ENCODE data around the gene SH2D3C. TPM values are rescaled to one million over a fixed set of nuclear protein-coding genes. Genes with fewer than 3 reads are reported as not detected.

Gene SH2D3C
- total and polyA plus RNA-seq, 2 of the 4 experiments (the other 2 are of a cell fraction), result under 0.01 to 0.24 TPM

DNA sequence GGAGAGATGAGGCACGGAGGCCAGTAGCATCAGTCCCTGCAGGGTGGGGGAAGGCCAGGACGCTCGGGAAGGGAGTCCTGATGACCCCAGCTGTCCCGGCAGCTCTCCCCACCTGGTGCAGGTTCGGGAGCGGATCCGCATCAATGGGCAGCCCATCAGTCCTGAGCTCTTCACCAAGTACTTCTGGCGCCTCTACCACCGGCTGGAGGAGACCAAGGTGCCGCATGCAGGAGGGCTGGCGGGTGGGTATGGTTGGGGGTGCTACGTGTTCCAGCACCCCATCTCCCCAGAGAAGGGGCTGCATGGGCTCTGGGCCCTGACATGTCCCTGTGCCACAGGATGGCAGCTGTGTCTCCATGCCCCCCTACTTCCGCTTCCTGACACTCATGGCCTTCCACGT is 28.4 kb upstream of the SH2D3C start:
- no peak overlapping the region for H4K5ac ChIP-seq (ENCODE audit: low read depth, low read length)
- H3K4me2 ChIP-seq (ENCODE audit: low read depth, low read length), result no peak overlapping the region
- BruUV-seq (replicated peaks), result no TSS peak
- H4K91ac ChIP-seq (ENCODE audit: insufficient read depth, low read depth, low read length), result no peak overlapping the region
- peaks cover 11% of the 10 kb centered on the region; the same call in 1 of the 2 replicates for H3K9me1 ChIP-seq (ENCODE audit: insufficient read depth, low read length)
- CTCF ChIA-PET, result no interaction called here
- POLR2A ChIA-PET (ENCODE audit: unreplicated experiment), result no interaction called here
- WGBS, 2 experiments (ENCODE audit: extremely low coverage in 2 of 2, insufficient read length in 1 of 2), result 100% methylated on average over 6 of the region's 14 CpGs; no CpG with 5 or more reads in 1 of the 2 experiments
- peaks cover 36 to 65% of the 10 kb centered on the region in 2 experiments for H3K79me1 ChIP-seq (ENCODE audit: low read depth in 1 of 2, low read length in 2 of 2)
- H2AK5ac ChIP-seq (ENCODE audit: low read depth, low read length), result no peak overlapping the region
- H3K56ac ChIP-seq (ENCODE audit: extremely low read depth, insufficient read depth, low read length), result no peak overlapping the region
- H4K20me1 ChIP-seq (ENCODE audit: insufficient read depth, low read length), result peaks cover 8% of the 10 kb centered on the region
- no peak overlapping the region for H4K8ac ChIP-seq (ENCODE audit: low read depth in 2 of 2, low read length in 2 of 2)
- no peak overlapping the region for H2BK15ac ChIP-seq (ENCODE audit: low read depth, low read length)
- no peak overlapping the region for H3K27ac ChIP-seq (ENCODE audit: insufficient read depth, low read length)
- TF ChIP-seq RAD21 (IDR thresholded peaks at IDR 0.05; ENCODE audit: low read length) (no peak), MAFK (IDR thresholded peaks at IDR 0.05; ENCODE audit: low read depth, low read length) (no peak), NFE2L2 (IDR thresholded peaks at IDR 0.05; ENCODE audit: low read depth, low read length) (no peak), CEBPB (IDR thresholded peaks at IDR 0.05; ENCODE audit: low read depth, low read length) (no peak), MXI1 (IDR thresholded peaks at IDR 0.05; ENCODE audit: borderline replicate concordance, low read depth, low read length) (no peak), ELK1 (IDR thresholded peaks at IDR 0.05; ENCODE audit: borderline replicate concordance, low read depth, low read length) (no peak), SMC3 (IDR thresholded peaks at IDR 0.05; ENCODE audit: low read depth, low read length) (no peak)
- TF ChIP-seq, protein P1, sequence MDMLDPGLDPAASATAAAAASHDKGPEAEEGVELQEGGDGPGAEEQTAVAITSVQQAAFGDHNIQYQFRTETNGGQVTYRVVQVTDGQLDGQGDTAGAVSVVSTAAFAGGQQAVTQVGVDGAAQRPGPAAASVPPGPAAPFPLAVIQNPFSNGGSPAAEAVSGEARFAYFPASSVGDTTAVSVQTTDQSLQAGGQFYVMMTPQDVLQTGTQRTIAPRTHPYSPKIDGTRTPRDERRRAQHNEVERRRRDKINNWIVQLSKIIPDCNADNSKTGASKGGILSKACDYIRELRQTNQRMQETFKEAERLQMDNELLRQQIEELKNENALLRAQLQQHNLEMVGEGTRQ (IDR thresholded peaks at IDR 0.05; ENCODE audit: low read depth, low read length), result no peak
- H3K23ac ChIP-seq (ENCODE audit: low read depth, low read length), result no peak overlapping the region
- H3K4me1 ChIP-seq (ENCODE audit: control insufficient read depth, insufficient read depth, low read length), result peaks cover 15% of the 10 kb centered on the region
- no peaks in the 10 kb centered on the region for H3K27me3 ChIP-seq (ENCODE audit: control insufficient read depth, insufficient read depth, low read length)
- H2AFZ ChIP-seq (replicated peaks; ENCODE audit: low read length, poor library complexity), result no peak overlapping the region
- H3K9ac ChIP-seq (ENCODE audit: low read depth, low read length), result no peak overlapping the region
- H3K9me3 ChIP-seq (ENCODE audit: control insufficient read depth, insufficient read depth, low read length), result no peaks in the 10 kb centered on the region
- intact Hi-C loops (cut with micrococcal nuclease) (no loop called here), dilution Hi-C loops (cut with HindIII; ENCODE audit: low sequenced_read_pairs, unreplicated experiment) (no loop called here), in situ Hi-C loops (cut with MboI; ENCODE audit: low sequenced_read_pairs) (no loop called here)
- no peak overlapping the region for H2BK5ac ChIP-seq (ENCODE audit: low read depth, low read length, poor library complexity, severe bottlenecking)
- ATAC-seq (ENCODE audit: low read depth) (no peak), DNase-seq (no peak)
- H3K18ac ChIP-seq (ENCODE audit: low read depth, low read length), result no peak overlapping the region
- H2BK20ac ChIP-seq (ENCODE audit: low read depth, low read length), result no peak overlapping the region
- H2AK9ac ChIP-seq (replicated peaks; ENCODE audit: low read depth, low read length, poor library complexity), result no peak overlapping the region
- no peak overlapping the region for H3K14ac ChIP-seq (replicated peaks; ENCODE audit: low read depth, low read length)
- H3K36me3 ChIP-seq (ENCODE audit: control insufficient read depth, insufficient read depth, low read length), result peaks cover 44% of the 10 kb centered on the region
- no peak overlapping the region for H3K4ac ChIP-seq (ENCODE audit: low read depth, low read length)
- H3K4me3 ChIP-seq (ENCODE audit: insufficient read depth, low read depth, low read length), result no peak overlapping the region
- no peak overlapping the region for H2BK120ac ChIP-seq (ENCODE audit: low read depth, low read length)

Data from IMR-90 (cell line).